HepG2 (cell line): Measurements from ENCODE around the gene U2AF1L4. TPM values are rescaled to one million over a fixed set of nuclear protein-coding genes. Genes with fewer than 3 reads are reported as not detected.

Source experiments
- ATF4 ChIP-seq, 2 experiments: fragments of 450-650 bp in 1 of 2; sonication (generic) in 1 of 2; formaldehyde crosslinking; IDR thresholded peaks; 2 replicates each; pipeline versions ENCODE4 v1.5.0 to v1.8.0; 2020 to 2022; ENCODE audit warnings: mild to moderate bottlenecking in 1 of 2, missing genetic modification reagents in 1 of 2
- EEA1 ChIP-seq: sonication (generic); formaldehyde crosslinking; IDR thresholded peaks from 2 replicates; pipeline ENCODE4 v1.5.1; 2020; ENCODE audit warnings: mild to moderate bottlenecking, missing genetic modification reagents, borderline replicate concordance
- HBP1 ChIP-seq: IDR thresholded peaks from 2 replicates; pipeline ENCODE4 v1.6.1; 2016; ENCODE audit warnings: low read depth, control low read depth
- KIAA2018 ChIP-seq: sonication (generic); formaldehyde crosslinking; IDR thresholded peaks from 2 replicates; pipeline ENCODE4 v1.5.0; 2020; ENCODE audit warnings: mild to moderate bottlenecking, missing genetic modification reagents, borderline replicate concordance
- PAX8 ChIP-seq: sonication (generic); formaldehyde crosslinking; IDR thresholded peaks from 2 replicates; pipeline ENCODE4 v1.8.0; 2022; ENCODE audit warnings: mild to moderate bottlenecking, missing genetic modification reagents, borderline replicate concordance
- ZBTB1 ChIP-seq: sonication (generic); formaldehyde crosslinking; IDR thresholded peaks from 2 replicates; pipeline ENCODE4 v1.4.0; 2020; ENCODE audit warnings: missing genetic modification reagents, borderline replicate concordance
- ZEB1 ChIP-seq: IDR thresholded peaks from 2 replicates; pipeline ENCODE4 v1.6.1; 2012; ENCODE audit warnings: mild to moderate bottlenecking, low read depth, inconsistent platforms; ENCODE audit not compliant: insufficient replicate concordance
- ZFP82 ChIP-seq: sonication (generic); formaldehyde crosslinking; IDR thresholded peaks from 2 replicates; pipeline ENCODE4 v1.5.1; 2020; ENCODE audit warnings: mild to moderate bottlenecking, missing genetic modification reagents, borderline replicate concordance
- ZNF549 ChIP-seq: sonication (generic); formaldehyde crosslinking; IDR thresholded peaks from 2 replicates; pipeline ENCODE4 v1.5.0; 2020; ENCODE audit warnings: missing genetic modification reagents
- polyA plus RNA-seq, 8 experiments: library from polyadenylated mRNA; depleted of rRNA in 3 of 8; stranded (reverse) in 7 of 8; unstranded in 1 of 8; fragments of >200 nt; fragmentation: Illumina TruSeq in 4 of 8; extraction: Trizol in 4 of 8; gene quantifications; 2 replicates each; pipeline versions ENCODE4 v1.2.1 to v1.2.3, GENCODE V29; 2011 to 2016; ENCODE audit warnings: low read depth in 4 of 8, missing spikeins in 1 of 8, mixed read lengths in 1 of 8; ENCODE audit not compliant: insufficient read depth in 1 of 8
- total RNA-seq, 5 experiments: library from RNA; depleted of rRNA; stranded (reverse); fragments of >200 nt; fragmentation: Illumina TruSeq; extraction: Trizol; gene quantifications; 2 replicates each; pipeline ENCODE4 v1.2.3, GENCODE V29; 2016; ENCODE audit warnings: low read depth in 1 of 5
- TF ChIP-seq, protein P1 (sequence below): sonication (generic); formaldehyde crosslinking; IDR thresholded peaks from 2 replicates; pipeline ENCODE4 v1.4.0; 2020; ENCODE audit warnings: missing genetic modification reagents
- TF ChIP-seq, protein P2 (sequence below): IDR thresholded peaks from 2 replicates; pipeline ENCODE4 v1.6.1; 2016; ENCODE audit warnings: control low read depth
- TF ChIP-seq, protein P3 (sequence below): sonication (generic); formaldehyde crosslinking; IDR thresholded peaks from 2 replicates; pipeline ENCODE4 v1.4.0; 2020; ENCODE audit warnings: missing genetic modification reagents

Gene U2AF1L4
- total and polyA plus RNA-seq, 2 of the 13 experiments (the other 11 are each of a cell fraction or from before 2014, with no cell fraction given), result 7.9 to 15.4 TPM

- TF ChIP-seq KIAA2018 (CRISPR knock-in tag) (no peak), HBP1 (CRISPR knock-in tag) (peak; percentile 86; the same call in 1 of the 2 replicates), ZFP82 (no peak), PAX8 (CRISPR knock-in tag) (no peak), ZNF549 (CRISPR knock-in tag) (no peak), ATF4 (CRISPR knock-in tag; IDR thresholded peaks at IDR 0.05) (peak in 1 of 2 experiments; percentile 47; a peak in 2 of 4 replicates), EEA1 (CRISPR knock-in tag) (no peak), ZBTB1 (CRISPR knock-in tag) (no peak), ZEB1 (peak; percentile 81)
- TF ChIP-seq, protein P1, sequence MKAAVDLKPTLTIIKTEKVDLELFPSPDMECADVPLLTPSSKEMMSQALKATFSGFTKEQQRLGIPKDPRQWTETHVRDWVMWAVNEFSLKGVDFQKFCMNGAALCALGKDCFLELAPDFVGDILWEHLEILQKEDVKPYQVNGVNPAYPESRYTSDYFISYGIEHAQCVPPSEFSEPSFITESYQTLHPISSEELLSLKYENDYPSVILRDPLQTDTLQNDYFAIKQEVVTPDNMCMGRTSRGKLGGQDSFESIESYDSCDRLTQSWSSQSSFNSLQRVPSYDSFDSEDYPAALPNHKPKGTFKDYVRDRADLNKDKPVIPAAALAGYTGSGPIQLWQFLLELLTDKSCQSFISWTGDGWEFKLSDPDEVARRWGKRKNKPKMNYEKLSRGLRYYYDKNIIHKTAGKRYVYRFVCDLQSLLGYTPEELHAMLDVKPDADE, result no peak
- TF ChIP-seq, protein P2, sequence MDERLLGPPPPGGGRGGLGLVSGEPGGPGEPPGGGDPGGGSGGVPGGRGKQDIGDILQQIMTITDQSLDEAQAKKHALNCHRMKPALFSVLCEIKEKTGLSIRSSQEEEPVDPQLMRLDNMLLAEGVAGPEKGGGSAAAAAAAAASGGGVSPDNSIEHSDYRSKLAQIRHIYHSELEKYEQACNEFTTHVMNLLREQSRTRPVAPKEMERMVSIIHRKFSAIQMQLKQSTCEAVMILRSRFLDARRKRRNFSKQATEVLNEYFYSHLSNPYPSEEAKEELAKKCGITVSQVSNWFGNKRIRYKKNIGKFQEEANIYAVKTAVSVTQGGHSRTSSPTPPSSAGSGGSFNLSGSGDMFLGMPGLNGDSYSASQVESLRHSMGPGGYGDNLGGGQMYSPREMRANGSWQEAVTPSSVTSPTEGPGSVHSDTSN (CRISPR knock-in tag), result no peak
- TF ChIP-seq, protein P3, sequence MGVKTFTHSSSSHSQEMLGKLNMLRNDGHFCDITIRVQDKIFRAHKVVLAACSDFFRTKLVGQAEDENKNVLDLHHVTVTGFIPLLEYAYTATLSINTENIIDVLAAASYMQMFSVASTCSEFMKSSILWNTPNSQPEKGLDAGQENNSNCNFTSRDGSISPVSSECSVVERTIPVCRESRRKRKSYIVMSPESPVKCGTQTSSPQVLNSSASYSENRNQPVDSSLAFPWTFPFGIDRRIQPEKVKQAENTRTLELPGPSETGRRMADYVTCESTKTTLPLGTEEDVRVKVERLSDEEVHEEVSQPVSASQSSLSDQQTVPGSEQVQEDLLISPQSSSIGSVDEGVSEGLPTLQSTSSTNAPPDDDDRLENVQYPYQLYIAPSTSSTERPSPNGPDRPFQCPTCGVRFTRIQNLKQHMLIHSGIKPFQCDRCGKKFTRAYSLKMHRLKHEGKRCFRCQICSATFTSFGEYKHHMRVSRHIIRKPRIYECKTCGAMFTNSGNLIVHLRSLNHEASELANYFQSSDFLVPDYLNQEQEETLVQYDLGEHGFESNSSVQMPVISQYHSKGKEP (CRISPR knock-in tag), result 0 out of 2 replicates have a peak, but pooled peaks have one; percentile 47
Measured at GRCh38 chr19:35740423-35741202, 4.6 kb downstream of the U2AF1L4 start (continued).
